Measurements from ENCODE around the gene TEX14.

The TEX14 gene

GRCh38 chr17:58641887-58642311 lies 49.9 kb downstream of the TEX14 start:
- DNase-seq = no peak

DNA sequence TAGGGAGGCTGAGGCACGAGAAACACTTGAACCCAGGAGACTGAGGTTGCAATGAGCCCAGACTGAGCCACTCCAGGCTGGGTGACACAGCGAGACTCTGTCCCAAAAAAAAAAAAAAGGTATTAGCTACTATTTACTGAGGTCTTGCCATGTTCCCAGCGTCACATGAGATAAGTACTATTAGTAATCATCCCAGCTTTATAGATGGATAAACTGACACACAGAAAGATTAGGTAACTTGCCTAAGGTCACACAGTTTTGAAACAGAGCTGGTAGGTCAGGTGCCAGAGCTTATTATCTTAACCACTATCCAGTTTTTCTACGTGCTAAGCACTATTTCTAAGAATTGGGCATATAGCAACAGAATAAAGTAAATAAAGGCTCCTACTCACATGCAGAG lies 51.6 kb downstream of the TEX14 start:
- DNase-seq = no peak

GRCh38 chr17:58639681-58640080 lies 52.2 kb downstream of the TEX14 start:
- no peak for DNase-seq

- DNase-seq = no peak
These were observed 54.8 kb downstream of the TEX14 start for GRCh38 chr17:58637011-58637570.

- no peak for DNase-seq
These were observed 59.2 kb downstream of the TEX14 start for GRCh38 chr17:58632324-58633314.

DNA sequence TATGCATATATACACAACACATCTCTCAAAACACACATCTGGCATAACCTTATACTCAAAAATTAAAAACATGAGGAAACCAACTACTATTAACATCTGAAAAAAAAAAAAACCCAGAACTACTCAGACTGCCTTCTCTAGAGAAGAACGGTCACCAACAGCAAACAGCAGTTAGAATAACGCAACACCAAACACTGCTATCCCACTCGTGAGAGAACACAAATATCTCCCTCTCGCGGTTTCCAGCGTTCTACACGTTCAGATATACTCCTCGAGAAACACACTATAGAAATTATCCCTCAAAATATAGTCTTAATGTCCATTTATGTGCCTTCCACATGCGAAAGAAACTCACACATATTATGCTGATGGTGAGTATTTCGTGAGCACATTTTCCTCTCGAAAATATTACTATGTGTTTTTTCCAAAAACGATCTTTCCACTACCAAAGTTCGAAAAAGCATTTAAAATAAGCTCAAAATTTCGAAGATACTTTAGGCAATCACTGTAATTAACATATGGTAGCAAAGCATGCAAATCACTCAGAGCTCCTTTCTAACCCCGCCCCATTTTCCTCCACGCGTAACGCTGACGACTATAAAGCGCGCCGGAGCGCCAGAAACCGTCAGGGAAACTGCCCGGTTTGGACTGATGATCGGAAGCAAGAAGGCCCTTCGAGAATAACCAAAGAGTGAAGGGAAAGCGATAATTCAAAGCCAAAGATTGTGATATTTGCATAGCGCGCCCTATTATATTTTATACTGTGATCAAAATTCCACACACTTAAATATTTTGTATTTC lies 60.1 kb downstream of the TEX14 start:
- peak; percentile 99 for DNase-seq

DNA sequence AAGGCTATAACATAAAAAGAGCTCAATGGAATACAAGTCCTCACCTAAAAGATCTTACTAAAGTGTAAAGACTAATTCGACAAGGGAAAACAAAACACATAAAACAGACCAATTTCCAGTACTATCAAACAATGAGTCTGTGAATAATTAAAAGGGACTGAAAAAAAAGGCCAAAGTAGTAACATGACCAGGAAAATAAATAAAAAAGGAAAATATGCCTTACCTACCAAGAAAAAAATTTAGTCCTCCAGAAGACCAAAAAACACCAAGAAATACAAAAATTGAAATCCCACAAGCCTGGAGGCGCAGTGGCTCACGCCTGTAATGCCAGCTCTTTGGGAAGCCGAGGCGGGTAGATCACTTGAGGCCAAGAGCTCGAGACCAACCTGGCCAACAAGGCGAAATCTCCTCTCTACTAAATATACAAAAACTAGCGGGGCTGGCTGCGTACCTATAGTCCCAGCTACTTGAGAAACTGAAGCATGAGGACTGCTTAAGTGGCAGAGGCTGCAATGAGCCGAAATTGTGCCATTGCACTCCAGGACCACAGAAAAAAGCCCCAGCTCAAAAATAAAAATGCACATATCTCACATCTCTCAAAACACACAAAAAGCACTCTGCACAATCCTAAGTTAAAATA lies 60.8 kb downstream of the TEX14 start:
- no peak for DNase-seq

GRCh38 chr17:58626905-58627304 lies 64.9 kb downstream of the TEX14 start:
- DNase-seq = no peak

DNA sequence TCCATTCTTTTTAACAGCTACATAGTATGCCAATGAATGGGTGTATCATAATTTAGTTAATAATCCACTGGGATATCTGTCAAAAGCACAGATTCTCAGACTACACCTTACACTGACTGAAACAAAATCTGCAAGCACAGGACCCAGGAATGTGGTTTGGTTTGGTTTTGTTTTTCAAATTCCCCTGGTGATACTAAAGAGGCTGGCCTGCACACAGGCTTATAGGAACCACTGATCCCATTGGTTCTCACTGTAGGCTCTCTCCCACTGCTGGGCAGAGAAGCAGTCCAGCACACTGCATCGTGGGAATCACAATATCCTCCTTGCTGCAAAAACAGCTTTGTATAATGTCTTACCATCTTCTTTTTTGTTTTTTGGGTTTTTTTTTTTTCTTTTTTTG lies 67.1 kb downstream of the TEX14 start:
- DNase-seq = no peak

DNA sequence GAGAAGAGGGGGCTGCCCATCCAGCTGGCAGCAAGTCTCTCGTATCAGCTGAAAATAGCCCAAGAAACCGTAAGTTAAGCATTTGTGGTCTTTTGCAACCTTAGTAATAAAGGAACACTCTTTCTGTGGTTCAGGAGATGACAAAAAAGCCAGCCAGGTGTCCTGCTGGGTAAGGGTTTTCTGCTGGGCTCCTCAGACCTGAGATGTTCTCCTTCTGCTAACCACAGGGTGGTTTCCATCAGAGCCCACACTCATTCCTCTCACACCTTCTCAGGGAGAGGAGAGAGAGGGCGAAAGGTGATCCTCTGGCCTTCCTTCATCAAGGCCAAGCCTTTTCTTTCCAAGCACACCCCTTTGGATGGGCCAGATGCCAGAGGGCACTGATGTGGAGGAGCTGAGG lies 70.7 kb downstream of the TEX14 start:
- DNase-seq = no peak

DNA sequence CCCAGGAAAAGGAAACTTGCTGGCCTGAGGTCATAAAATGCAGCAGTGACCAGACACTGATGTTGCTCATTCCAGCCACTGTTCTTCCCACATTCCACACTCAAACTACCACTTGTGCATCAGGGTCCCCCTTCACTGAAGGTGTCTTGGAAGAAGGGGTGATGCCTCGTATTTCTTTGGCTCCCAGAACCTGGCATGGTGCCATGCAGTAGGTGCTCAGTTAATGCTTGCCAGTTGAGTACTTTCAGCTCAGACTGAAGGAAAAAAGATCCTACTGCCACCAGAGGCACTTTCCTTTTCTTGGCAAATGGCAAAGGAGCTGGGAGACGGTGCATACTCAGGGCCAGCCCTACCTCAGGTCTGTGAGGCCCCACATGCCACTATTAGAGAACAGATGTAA lies 73.5 kb downstream of the TEX14 start:
- DNase-seq = no peak

DNA sequence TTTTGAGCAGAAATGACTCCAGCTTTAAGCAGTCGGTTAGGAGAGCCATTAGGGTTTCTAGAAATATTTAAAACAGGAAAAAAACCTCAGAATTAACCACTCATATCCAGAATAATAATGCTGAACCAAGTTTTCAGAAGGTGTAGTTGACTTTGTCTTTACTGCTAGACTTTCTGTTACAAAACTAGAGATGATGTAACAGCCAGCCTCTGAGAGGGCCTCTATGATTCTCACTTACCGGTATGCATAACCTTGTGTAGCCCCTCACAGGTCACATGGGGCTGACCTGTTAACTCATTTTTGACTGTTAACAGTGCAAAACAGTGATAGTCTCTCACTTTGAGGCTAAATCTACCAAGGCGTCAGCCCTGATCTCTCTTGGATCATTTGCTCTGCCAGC lies 74.3 kb downstream of the TEX14 start:
- DNase-seq = no peak

DNA sequence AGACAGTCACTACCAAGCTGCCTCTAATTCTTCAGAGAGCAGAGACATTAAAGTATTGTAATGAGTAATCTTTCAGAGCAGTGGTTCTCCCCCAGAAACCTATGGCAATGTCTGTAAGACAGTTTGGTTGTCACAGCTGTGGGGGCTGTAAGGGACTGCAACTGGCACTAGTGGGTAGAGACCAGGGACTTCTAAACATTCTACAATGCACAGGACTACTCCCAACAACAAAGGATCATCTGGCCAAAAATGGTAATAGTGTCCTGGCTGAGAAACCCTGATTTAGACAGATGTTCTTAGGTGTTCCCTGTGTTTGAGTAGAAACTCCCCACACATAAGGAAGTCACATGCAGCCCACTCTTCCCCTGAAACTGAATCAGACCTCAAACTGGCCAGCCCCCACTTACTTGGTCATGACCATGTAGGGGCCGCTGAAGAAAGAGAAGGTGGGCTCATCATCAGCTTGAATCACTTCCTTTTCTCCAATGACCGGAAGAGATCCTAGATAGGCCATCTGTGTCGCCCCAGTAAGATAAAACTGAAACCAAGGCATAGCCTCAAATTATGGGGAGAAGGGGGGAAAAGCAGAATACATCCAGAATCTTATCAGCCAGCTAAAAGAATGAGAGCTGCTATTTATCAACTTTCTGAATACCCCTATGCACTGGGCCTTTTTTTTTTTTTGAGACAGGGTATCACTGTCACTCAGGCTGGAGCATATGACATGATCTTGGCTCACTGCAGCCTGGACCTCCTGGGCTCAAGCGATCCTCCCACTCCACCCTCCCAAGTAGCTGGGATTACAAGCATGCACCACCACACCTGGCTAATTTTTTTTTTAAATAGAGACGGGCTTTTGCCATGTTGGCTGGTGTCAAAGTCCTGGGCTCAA lies 75.8 kb downstream of the TEX14 start:
- DNase-seq = peak; percentile 23

DNA sequence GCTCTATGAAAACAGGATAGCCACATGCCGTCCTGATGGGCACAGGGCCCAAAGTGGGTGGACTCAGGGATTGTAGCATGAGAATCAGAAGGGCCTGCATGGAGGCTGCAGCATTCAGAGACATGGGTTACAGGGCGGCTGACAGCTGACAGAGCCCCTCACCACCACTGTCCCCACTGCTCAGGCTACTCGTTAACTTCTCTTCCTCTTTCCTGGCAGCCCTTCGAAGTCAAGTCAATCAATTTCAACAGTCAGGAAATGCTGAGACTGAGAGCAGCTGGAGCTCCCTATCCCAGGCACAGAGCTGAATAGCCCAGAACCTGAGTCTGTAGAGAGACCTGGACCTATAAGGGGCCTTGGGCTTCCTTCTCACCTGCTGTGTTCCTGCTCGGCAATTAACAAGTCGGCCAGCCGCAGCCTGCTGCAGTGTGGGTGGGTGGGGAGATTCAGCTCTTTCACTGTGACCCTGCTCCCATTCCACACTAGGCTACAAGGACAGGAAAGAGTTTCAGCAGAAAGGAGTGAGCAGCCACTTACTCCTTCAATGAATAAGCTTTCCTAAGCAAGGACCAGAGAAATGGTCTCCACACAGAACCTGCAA lies 76.9 kb downstream of the TEX14 start:
- DNase-seq = no peak

DNA sequence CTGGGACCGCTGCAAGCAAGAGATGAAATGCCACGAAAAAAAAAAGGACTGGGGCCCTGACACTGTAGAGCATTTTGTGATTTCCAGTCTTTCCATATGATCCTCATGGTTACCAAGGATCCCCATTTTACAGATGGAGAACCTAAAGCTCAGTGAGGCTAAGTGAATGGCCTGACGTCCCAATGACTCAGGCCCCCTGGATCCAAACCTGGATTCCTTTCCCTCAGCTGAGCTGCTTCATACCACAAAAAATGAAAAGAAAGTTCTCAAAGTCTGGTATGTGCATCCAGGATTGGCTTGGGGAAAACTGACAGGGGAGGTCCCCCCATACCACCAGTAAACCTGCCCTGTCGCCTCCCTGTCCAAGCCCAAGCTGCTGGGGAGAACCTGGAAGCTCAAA lies 80.5 kb downstream of the TEX14 start:
- no peak for DNase-seq

- no peak for DNase-seq
These were observed 84.9 kb downstream of the TEX14 start for GRCh38 chr17:58606934-58607333.

GRCh38 chr17:58605986-58606385 lies 85.9 kb downstream of the TEX14 start:
- no peak for DNase-seq

DNA sequence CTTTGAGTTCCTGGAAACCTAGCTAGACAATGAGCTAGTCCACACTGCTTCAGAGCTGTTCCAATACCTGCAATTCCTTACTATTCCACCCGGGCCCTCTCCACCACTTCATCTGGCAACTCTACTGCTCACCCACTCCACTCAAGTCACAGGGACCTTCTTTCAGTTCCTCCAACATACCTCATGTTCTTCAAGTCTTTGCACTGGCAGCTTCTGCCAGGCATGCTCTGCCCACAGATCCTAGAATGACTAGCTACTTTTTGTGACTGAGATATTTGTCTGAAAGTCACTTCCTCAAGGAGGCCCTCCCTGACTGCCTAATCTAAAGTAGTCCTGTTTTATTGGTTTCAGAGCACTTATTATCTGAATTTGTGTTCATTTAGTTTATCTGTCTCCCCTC lies 86.4 kb downstream of the TEX14 start:
- peak; percentile 13 for DNase-seq

DNA sequence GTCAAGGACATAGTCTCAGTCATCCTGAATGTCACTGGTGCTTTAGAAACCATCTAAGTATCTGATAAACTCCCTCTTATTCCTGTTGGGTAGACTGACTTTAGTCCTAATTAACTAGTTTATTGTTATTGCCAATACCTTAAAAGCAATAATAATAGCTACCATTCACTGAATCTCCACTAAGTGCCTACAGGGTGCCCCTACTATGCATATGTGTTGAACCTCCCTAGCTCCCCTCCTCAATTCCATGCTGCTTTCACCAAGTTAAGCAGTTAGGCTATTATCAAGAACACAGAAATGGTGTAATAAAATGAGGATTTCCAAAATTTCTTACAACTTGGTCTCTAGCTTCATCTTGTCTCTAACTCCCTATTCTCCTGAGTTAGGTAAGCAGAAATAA lies 89.9 kb downstream of the TEX14 start:
- DNase-seq = no peak

DNA sequence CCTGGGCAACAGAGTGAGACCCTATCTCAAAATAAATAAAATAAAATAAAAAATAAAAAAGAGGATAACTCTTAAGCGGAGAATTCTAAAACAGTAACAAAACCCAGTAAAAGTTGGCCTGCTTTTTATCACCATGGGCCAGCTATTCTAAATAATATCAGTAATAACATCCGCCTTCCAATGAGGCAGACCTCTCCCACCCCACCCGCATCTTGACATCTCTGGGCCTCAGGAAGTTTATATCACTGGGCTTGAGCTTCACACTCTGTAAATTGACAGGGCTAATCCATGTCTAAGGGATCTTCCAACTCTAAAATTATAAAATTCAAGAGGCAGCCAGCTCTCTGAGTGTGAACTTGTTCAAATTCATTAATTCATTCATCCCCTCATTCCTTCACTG lies 94.5 kb downstream of the TEX14 start:
- DNase-seq = peak; percentile 40

DNA sequence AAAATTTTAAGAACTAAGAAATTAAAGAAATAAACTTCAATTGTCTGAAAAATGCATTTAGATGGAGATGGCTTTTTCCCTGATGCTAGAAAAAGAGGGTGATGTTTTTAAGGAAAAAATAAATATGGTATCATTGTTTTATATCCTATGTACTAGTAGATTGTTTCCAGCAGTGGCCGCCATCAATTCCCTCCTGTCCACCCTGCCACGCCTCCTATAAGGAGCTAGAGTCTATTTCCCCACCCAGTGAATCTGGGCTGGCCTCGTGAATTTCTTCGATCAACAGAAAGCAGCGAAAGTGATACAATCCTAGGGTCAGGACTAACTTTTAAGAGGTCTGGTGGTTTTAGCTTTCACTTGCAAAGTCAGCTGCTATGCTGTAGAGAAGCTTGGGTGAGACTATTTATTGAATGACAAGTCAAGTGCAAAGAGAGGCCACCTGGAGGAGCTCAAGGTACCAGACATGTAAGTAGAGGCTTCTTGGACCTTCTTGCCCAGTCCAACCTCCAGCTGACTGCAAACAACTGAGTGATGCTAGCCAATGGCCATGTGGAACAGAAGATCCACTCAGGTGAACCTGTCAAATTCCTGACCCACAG lies 96.6 kb downstream of the TEX14 start:
- peak; percentile 37 for DNase-seq

Measured in hematopoietic multipotent progenitor cell treated with erythropoietin and hydrocortisone succinate and interleukin-3 and kit ligand, for 6 days (in vitro differentiated cells).